ENCODE data around the gene APBA1.

Gene APBA1

GRCh38 chr9:69483886-69484422 lies 188.2 kb downstream of the APBA1 start:
- DNase-seq (ENCODE audit: low read depth, low spot score), result no peak
- TF ChIP-seq CTCF (IDR thresholded peaks at IDR 0.05; ENCODE audit: low read depth, low read length), result no peak
- in situ Hi-C loops (cut with HindIII; ENCODE audit: low sequenced_read_pairs), result no loop called here
- H3K4me3 ChIP-seq (ENCODE audit: low read depth, low read length), result no peak overlapping the region

DNA sequence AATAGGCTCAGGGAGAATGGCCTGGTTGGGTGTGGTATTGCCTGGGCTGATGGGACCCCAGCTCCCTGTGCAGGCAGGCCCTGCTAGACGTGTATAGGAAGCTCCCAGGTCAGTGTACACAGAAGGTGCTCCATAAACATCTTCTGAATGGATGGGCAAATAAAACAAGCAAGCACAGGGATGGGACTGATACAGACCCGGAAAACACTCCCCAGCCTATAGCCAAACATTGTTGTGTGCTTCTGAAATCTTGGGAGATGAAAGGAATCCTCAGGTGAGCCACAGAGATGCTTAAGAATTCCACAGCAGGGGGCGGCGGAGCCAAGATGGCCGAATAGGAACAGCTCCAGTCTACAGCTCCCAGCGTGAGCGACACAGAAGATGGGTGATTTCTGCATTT lies 195.4 kb downstream of the APBA1 start:
- no peak for DNase-seq (ENCODE audit: low read depth, low spot score)
- TF ChIP-seq CTCF (IDR thresholded peaks at IDR 0.05; ENCODE audit: low read depth, low read length), result no peak
- in situ Hi-C loops (cut with HindIII; ENCODE audit: low sequenced_read_pairs), result no loop called here
- no peak overlapping the region for H3K4me3 ChIP-seq (ENCODE audit: low read depth, low read length)

DNA sequence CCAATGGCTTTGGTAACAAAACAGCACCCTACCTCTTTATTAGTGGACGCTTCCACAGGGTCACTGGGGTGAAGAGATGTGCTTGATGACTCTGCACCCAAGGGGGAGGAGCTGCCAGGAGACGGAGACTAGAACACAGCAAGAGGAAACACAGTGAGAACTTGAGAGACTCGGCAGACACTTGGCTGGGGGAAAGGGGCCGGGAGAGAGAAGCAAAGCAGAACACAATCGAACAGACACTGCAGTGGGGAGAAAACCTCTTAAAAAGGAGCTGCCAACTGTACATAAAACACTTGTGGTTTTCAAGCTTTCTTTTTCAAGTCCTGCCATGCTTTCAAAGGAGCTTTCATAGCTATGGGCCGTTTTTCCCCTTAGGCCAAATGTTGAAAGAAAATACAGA lies 196.2 kb downstream of the APBA1 start:
- H3K4me3 ChIP-seq (ENCODE audit: low read depth, low read length), result no peak overlapping the region
- in situ Hi-C loops (cut with HindIII; ENCODE audit: low sequenced_read_pairs), result no loop called here
- no peak for TF ChIP-seq CTCF (IDR thresholded peaks at IDR 0.05; ENCODE audit: low read depth, low read length)
- DNase-seq (ENCODE audit: low read depth, low spot score), result no peak

- in situ Hi-C loops (cut with HindIII; ENCODE audit: low sequenced_read_pairs), result no loop called here
- DNase-seq (ENCODE audit: low read depth, low spot score), result no peak
- no peak for TF ChIP-seq CTCF (IDR thresholded peaks at IDR 0.05; ENCODE audit: low read depth, low read length)
- H3K4me3 ChIP-seq (ENCODE audit: low read depth, low read length), result no peak overlapping the region
These were observed 197.3 kb downstream of the APBA1 start for GRCh38 chr9:69474821-69475220.

DNA sequence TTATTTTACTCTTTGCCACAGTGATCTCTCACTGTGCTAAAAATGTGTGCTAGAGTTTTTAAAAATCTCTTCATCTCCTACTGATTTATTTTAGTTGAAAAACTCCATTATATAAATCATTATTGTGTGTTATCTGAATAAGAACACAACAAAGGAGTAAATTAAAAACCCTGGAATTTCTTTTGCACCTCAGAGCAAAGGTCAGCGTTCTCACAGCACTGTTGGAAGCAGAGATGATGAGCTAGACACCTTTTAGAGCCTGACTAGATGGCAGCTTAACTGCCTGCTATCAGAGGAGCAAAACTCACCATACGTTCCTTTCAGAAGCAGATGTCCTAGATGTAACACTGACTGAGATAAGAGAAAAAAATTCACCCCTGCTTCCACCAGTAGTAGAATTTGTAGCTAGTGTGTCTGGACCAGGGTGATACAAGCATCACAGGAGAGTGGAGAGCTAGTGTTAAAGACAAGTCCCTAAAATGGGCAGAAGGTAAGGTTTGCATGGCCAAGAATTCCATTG lies 200.0 kb downstream of the APBA1 start:
- H3K4me3 ChIP-seq (ENCODE audit: low read depth, low read length), result no peak overlapping the region
- no peak for DNase-seq (ENCODE audit: low read depth, low spot score)
- no peak for TF ChIP-seq CTCF (IDR thresholded peaks at IDR 0.05; ENCODE audit: low read depth, low read length)
- in situ Hi-C loops (cut with HindIII; ENCODE audit: low sequenced_read_pairs), result no loop called here

GRCh38 chr9:69471433-69471832 lies 200.7 kb downstream of the APBA1 start:
- peak; percentile 45 for DNase-seq (ENCODE audit: low read depth, low spot score)
- H3K4me3 ChIP-seq (ENCODE audit: low read depth, low read length), result no peak overlapping the region
- in situ Hi-C loops (cut with HindIII; ENCODE audit: low sequenced_read_pairs), result no loop called here
- no peak for TF ChIP-seq CTCF (IDR thresholded peaks at IDR 0.05; ENCODE audit: low read depth, low read length)
